Activated B cell treated with CpG ODN at 0.5 μM for 24 hours (primary cell): Measurements from ENCODE around the gene C1QL1. TPM values are rescaled to one million over a fixed set of nuclear protein-coding genes. Genes with fewer than 3 reads are reported as not detected.

Experiments used
- ATAC-seq: fragments of 200-7000 bp; cut with Tn5 transposase; one replicate; pipeline ENCODE4 v1.10.0; 2021; ENCODE audit warnings: low read depth, mild to moderate bottlenecking, moderate library complexity
- CTCF ChIA-PET: fragments of 350-600 bp; sonication (Branson Sonifier 250); formaldehyde crosslinking; loops from one replicate; lab custom pipeline; 2021; ENCODE audit warnings: antibody characterized with exemption; lab: Charles Lee
- POLR2A ChIA-PET: fragments of 350-600 bp; sonication (Branson Sonifier 250); formaldehyde crosslinking; loops from one replicate; lab custom pipeline; 2021; ENCODE audit warnings: antibody characterized with exemption; lab: Charles Lee
- DNase-seq: peaks from one replicate; pipeline ENCODE4 v3.0.0; 2022
- H3K27ac Mint-ChIP-seq: one replicate; pipeline ENCODE4 v1.8.0; 2020; ENCODE audit warnings: mixed read lengths
- H3K27me3 Mint-ChIP-seq: one replicate; pipeline ENCODE4 v1.8.0; 2021; ENCODE audit warnings: mixed read lengths
- H3K36me3 Mint-ChIP-seq: one replicate; pipeline ENCODE4 v1.8.0; 2021; ENCODE audit warnings: low read depth, mixed read lengths
- H3K4me1 Mint-ChIP-seq: one replicate; pipeline ENCODE4 v1.8.0; 2021; ENCODE audit warnings: mixed read lengths
- H3K4me3 Mint-ChIP-seq: one replicate; pipeline ENCODE4 v1.8.0; 2020; ENCODE audit warnings: mild to moderate bottlenecking, mixed read lengths
- H3K9me3 Mint-ChIP-seq: one replicate; pipeline ENCODE4 v1.8.0; 2020; ENCODE audit warnings: mixed read lengths
- CTCF ChIP-seq: fragments of 200-600 bp; IDR thresholded peaks from one replicate; pipeline ENCODE4 v1.8.0; 2022; ENCODE audit warnings: antibody characterized with exemption, mild to moderate bottlenecking
- intact Hi-C: fragments of 100-400 bp; cut with micrococcal nuclease; formaldehyde crosslinking; loops from one replicate; pipeline ENCODE4 v1.15.1; 2024
- total RNA-seq: library from RNA; stranded (reverse); gene quantifications from 2 replicates; pipeline ENCODE4 v1.2.3, GENCODE V29; 2022

The C1QL1 gene
- total RNA-seq, 1 donor from 2014 or later, result not detected

GRCh38 chr17:44921122-44921882, 46.8 kb downstream of the C1QL1 start:
- ChIA-PET POLR2A (interaction anchor here (0.8 to 1.9 kb wide), 4 partner anchors 101 to 227 kb away, joined by 3 to 4 read pairs (median 4); partner anchors contain the start of genes HEXIM1 and NMT1), CTCF (interaction anchor here (1.2 to 3.9 kb wide), 4 partner anchors 10 to 178 kb away, joined by 4 to 30 read pairs (median 18); no protein-coding TSS in a partner anchor)
- DNase-seq (no peak), ATAC-seq (no peak)
- intact Hi-C loops, result loop anchor here (5.0 kb wide), 1 partner anchor 276 kb away; no protein-coding TSS in a partner anchor
- H3K27me3 Mint-ChIP-seq, result peaks cover 12% of the 10 kb centered on the region
- no peaks in the 10 kb centered on the region for H3K9me3 Mint-ChIP-seq
- TF ChIP-seq CTCF, result no peak
- H3K4me3 Mint-ChIP-seq, result no peak overlapping the region
- H3K4me1 Mint-ChIP-seq, result peaks cover 15% of the 10 kb centered on the region
- no peak overlapping the region for H3K27ac Mint-ChIP-seq
- H3K36me3 Mint-ChIP-seq, result no peaks in the 10 kb centered on the region

- intact Hi-C loops, result loop anchor here (1.0 to 5.0 kb wide), 4 partner anchors 102 to 277 kb away; no protein-coding TSS in a partner anchor
- no peak overlapping the region for H3K4me3 Mint-ChIP-seq
- peaks cover 15% of the 10 kb centered on the region for H3K4me1 Mint-ChIP-seq
- POLR2A ChIA-PET, result interaction anchor here (0.6 to 1.9 kb wide), 5 partner anchors 21 to 140 kb away, joined by 3 to 6 read pairs (median 4); partner anchors contain the start of genes EFTUD2 and NMT1
- no peak for TF ChIP-seq CTCF
- peaks cover 15% of the 10 kb centered on the region for H3K27me3 Mint-ChIP-seq
- no peak for DNase-seq
- CTCF ChIA-PET, result interaction anchor here (0.6 to 3.9 kb wide), 11 partner anchors 10 to 277 kb away, joined by 3 to 30 read pairs (median 5); partner anchors contain the start of genes ACBD4, NMT1 and PLCD3
- ATAC-seq, result peak; percentile 42
- no peaks in the 10 kb centered on the region for H3K36me3 Mint-ChIP-seq
- H3K27ac Mint-ChIP-seq, result no peak overlapping the region
- no peaks in the 10 kb centered on the region for H3K9me3 Mint-ChIP-seq
These were observed 47.5 kb downstream of the C1QL1 start for GRCh38 chr17:44920565-44920940.

GRCh38 chr17:44919885-44920564, 48.1 kb downstream of the C1QL1 start:
- peak; percentile 29 for TF ChIP-seq CTCF
- peak; percentile 94 for ATAC-seq
- peaks cover 15% of the 10 kb centered on the region for H3K27me3 Mint-ChIP-seq
- intact Hi-C loops, result loop anchor here (1.0 to 5.0 kb wide), 4 partner anchors 102 to 277 kb away; no protein-coding TSS in a partner anchor
- DNase-seq, result peak; percentile 42
- H3K36me3 Mint-ChIP-seq, result no peaks in the 10 kb centered on the region
- no peak overlapping the region for H3K4me3 Mint-ChIP-seq
- no peaks in the 10 kb centered on the region for H3K9me3 Mint-ChIP-seq
- H3K27ac Mint-ChIP-seq, result no peak overlapping the region
- H3K4me1 Mint-ChIP-seq, result peaks cover 15% of the 10 kb centered on the region
- POLR2A ChIA-PET, result interaction anchor here (0.6 to 1.9 kb wide), 5 partner anchors 21 to 141 kb away, joined by 3 to 6 read pairs (median 4); partner anchors contain the start of genes EFTUD2 and NMT1
- CTCF ChIA-PET, result interaction anchor here (0.6 to 3.9 kb wide), 12 partner anchors 9 to 462 kb away, joined by 3 to 30 read pairs (median 5); partner anchors contain the start of genes ACBD4, NMT1 and PLCD3

- H3K4me1 Mint-ChIP-seq, result peaks cover 15% of the 10 kb centered on the region
- TF ChIP-seq CTCF, result no peak
- H3K9me3 Mint-ChIP-seq, result no peaks in the 10 kb centered on the region
- H3K36me3 Mint-ChIP-seq, result no peaks in the 10 kb centered on the region
- ChIA-PET CTCF (interaction anchor here (0.6 to 3.9 kb wide), 7 partner anchors 9 to 462 kb away, joined by 3 to 30 read pairs (median 5); partner anchors contain the start of gene ACBD4), POLR2A (no interaction called here)
- H3K4me3 Mint-ChIP-seq, result no peak overlapping the region
- ATAC-seq, result no peak
- DNase-seq, result no peak
- intact Hi-C loops, result no loop called here
- H3K27me3 Mint-ChIP-seq, result peaks cover 16% of the 10 kb centered on the region
- no peak overlapping the region for H3K27ac Mint-ChIP-seq
These were observed 48.7 kb downstream of the C1QL1 start for GRCh38 chr17:44919411-44919810.
